NCI-H226 (cell line): ENCODE measurements around the gene KPNA3.
"Not testable (repeated sequence)": the region's sequence is repeated elsewhere in the genome, so short reads cannot be mapped to it uniquely, and the experiment has no call there.

Experiments
- DNase-seq: peaks from one replicate; pipeline ENCODE4 v3.0.0-alpha.2; 2015

The KPNA3 gene

DNA sequence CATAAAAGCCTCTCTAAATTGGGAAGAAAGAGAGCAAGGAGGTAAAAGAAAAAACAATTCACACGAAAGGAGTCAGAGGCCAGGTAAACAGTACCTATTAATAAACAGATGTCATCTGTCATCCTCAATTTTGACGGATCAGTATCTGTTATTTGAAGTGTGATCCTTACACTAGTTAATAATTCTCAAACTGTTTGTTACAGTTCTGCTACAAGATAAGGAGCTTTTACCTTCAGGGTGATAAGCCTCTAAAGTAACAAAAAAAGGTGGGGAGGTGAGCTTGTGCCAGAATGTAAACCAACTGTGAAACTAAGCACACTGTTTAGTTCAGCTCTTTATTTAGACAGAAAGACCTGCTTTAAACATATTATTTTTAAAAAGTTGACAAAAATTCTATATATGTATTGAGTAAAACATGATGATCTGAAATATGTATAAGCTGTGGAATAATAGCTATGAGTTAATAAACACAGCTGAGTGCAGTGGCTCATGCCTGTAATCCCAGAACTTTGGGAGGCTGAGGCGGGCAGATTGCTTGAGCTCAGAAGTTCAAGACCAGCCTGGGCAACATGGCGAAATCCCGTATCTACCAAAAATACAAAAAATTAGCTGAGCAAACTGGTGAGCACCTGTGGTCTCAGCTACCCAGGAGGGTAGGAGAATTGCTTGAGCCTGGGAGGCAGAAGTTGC is 52.8 kb downstream of the KPNA3 start:
- DNase-seq: no peak

GRCh38 chr13:49733181-49733951 is 59.1 kb downstream of the KPNA3 start:
- no peak for DNase-seq

GRCh38 chr13:49731766-49732165 is 60.7 kb downstream of the KPNA3 start:
- no peak for DNase-seq

- no peak for DNase-seq
These were observed 75.9 kb downstream of the KPNA3 start for GRCh38 chr13:49716615-49717014.

DNA sequence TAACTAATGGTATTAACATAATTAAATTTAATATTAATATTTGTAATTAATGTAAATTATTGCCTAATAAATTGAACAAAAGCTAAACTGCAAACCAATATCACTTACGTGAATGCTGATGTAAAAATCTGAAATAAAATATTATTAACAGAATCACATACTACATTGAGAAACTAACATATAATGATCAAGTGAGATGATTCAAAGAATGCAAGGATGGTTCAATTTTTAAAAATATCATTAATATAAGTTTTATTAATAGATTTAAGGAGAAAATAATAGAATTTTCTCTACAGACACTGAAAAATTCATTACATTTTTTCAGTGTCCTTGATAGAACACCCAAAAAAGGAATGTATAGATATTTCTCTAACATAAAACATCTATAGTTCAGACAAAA is 77.7 kb downstream of the KPNA3 start:
- no peak for DNase-seq

- DNase-seq: no peak
These were observed 81.1 kb downstream of the KPNA3 start for GRCh38 chr13:49711218-49711863.

GRCh38 chr13:49704264-49704663 is 88.2 kb downstream of the KPNA3 start:
- DNase-seq: not testable (repeated sequence)

DNA sequence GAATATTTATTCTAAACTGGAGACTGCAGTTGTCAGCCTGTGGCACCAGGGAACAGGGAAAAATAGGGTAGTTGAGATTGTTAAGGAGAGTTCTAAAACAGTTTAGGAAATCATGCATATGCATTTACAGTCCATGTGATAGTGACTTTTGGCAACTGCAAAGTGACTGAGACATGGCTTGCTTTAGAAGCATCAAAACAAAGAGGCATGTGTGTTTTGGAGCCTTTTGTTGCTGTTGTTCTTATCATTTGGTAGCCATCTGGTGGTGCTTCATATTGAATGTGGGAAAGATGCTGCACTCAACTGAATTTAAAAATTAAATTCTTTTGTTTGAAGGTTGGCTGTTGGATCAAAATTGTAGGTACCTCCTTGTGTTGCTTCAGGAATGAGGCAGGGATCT is 91.0 kb downstream of the KPNA3 start:
- no peak for DNase-seq

DNA sequence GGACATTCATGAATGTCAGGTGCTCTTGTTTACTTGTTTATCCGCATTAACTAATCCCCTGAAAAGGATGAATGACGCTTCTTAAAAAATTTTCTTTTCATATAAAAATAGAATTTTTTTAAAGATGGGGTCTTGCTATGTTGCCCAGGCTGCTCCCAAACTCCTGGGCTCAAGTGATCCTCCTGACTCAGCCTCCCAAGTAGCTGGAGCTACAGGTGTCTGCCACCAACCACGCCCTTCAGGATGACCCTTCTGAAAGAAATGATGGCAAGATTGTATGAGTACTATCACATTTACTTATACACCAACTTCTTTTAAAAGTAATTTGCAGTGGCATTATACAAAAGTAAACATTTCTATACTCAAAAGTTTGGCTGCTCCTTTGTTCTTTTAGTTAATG is 95.0 kb downstream of the KPNA3 start:
- DNase-seq: no peak

- DNase-seq: no peak
These were observed 98.0 kb downstream of the KPNA3 start for GRCh38 chr13:49694446-49694845.

- DNase-seq: no peak
These were observed 98.6 kb downstream of the KPNA3 start for GRCh38 chr13:49693877-49694276.

DNA sequence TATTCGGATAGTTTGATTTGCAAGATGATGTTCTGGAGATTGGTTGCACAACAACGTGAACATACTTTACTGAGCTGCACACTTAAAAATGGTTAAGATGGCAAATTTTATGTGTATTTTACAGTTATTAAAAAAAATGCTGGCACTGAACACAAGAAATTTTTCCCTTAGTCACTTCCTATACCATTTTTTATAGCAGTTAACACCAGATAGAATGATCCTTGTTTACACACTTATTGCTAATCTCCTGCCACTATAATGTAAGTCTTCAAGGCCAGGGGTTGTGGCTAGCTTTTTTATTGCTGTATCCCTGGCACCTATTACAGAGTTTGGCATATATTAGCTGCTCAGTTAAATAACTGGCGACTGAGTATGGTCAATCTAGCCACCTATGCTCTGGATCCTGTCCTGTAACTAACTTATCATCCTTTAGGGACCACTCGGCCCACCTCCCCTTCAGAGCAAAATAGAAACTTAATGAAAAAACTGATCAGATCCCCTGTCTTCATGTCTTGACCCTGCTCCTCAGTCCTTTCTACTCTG is 99.2 kb downstream of the KPNA3 start:
- no peak for DNase-seq

GRCh38 chr13:49690995-49691784 is 101.3 kb downstream of the KPNA3 start, which contains the start of gene EBPL:
TSS of gene EBPL (minus strand) at chr13:49691486. CDS start at chr13:49691424, 62 bp downstream.
- DNase-seq: peak; percentile 89

DNA sequence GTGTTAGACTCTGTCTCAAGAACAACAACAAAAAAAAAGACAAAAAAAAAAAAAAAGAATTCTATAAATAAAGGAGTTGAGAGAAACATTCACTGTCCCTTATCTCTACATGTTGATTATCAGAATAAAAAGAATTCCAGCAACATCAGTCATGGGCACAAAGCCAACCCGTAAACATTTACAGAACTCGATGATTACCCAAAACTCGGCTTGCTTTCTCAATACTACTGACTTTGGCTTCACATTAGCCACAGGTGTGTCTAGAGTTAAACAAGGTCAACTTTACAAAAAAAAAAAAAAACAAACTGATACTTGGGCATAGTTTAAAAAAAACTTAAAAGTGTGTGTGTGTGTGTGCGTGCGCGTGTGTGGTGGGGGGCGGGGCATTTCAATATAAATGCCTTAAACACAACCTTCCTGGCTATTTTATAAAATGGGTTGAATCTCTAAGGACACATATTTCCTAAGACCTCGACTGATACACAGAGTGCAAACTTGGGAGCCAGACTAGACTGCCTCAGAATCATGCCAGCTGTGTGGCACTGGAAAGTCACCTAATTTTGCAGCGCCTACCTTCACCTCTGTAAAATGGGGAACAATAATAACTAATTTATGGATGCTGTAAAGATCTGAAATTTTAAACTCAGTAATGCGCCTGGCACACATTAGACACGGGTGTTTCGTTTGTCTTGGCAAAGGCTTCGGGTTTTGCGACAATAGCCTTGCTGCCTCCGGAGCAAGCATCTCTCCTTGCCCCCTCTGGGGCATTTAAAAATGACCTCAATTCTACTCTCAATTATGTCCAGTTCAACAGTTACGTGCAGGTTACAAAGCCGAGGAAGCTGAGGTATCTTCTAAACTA is 102.1 kb downstream of the KPNA3 start:
- DNase-seq: peak; percentile 56

DNA sequence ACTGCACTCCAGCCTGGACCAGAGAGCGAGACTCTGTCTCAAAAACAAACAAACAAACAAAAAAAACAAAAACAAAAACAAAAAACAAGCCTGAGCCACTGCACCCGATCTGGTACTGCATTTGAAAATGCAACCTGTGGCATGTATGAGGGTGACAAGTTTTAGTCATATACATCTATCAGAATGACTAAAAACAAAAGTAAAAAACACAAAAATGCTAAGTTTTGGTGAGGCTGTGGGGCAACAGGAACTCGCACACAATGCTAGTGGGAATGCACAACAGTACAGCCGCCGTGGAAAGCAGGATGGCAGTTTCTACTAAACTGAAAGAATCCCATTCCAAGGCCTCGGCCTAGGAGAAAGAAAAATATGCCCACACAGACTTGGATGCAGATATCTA is 109.0 kb downstream of the KPNA3 start:
- no peak for DNase-seq

DNA sequence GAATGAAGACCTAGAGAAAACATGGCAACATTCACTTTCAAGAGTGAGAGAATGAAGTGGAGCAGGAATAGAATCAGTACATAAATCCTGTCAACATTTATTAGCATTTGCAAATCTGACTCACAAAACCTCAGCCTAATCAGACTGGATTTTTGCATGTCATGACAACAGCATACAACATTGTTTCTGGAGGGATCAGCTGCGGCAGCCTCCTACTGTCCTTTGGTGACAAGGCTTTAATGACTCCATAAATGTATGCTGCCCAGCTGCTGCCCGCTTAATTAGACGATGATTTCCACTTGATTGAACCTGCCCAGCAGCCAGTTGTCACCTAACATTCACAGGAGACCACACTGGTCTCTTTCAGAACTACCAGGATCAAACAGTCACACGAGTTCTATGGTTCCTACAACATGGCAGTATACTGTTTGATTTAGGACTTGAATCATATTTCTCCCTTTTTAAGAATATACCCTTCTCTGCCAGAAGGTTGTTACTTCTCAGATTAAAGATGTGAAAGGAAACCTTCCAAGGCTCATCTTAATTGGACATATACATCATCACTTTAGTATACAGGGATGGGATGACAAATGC is 110.5 kb downstream of the KPNA3 start:
- DNase-seq: no peak

DNA sequence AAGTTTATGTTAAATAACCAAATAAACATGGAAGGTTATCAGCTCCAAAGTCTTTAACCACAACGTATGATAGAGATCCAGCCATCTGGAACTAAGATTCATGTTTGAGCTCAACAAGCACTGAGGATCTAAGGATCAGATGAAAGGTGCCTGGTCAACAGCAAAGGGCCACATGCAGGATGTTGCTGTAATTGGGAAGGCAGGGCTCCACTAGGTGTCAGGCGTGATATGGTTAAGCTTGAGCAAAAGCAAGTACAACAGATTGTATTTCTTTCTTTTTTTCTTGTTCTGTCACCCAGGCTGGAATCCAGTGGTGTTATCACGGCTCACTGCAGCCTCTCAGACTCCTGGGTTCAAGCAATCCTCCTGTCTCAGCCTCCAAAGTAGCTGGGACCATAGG is 113.2 kb downstream of the KPNA3 start:
- DNase-seq: no peak

DNA sequence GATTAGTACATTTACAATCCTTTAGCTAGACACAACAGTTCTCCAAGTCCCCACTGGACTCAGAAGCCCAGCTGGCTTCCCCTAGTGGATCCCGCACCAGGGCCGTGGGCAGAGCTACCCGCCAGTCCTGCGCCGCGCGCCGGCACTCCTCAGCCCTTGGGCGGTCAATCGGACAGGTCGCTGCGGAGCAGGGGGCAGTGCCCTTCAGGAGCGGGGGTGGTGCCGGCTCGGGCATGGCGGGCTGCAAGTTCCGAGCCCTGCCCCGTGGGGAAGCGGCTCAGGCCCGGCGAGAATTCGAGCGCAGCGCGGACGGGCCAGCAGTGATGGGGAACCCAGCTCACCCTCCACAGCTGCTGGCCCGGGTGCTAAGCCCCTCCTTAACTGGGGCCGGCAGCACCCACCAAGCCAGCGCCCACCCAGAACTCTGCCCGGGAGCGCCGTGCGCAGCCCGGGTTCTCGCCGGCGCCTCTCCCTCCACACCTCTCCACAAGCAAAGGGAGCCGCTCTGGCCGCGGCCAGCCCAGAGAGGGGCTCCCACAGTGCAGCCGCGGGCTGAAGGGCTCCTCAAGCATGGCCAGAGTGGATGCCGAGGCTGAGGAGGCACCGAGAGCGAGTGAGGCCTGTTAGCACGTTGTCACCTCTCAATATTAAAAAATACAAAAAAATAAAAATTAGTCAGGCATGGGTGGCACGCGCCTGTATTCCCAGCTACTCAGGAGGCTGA is 114.1 kb downstream of the KPNA3 start:
- no peak for DNase-seq

DNA sequence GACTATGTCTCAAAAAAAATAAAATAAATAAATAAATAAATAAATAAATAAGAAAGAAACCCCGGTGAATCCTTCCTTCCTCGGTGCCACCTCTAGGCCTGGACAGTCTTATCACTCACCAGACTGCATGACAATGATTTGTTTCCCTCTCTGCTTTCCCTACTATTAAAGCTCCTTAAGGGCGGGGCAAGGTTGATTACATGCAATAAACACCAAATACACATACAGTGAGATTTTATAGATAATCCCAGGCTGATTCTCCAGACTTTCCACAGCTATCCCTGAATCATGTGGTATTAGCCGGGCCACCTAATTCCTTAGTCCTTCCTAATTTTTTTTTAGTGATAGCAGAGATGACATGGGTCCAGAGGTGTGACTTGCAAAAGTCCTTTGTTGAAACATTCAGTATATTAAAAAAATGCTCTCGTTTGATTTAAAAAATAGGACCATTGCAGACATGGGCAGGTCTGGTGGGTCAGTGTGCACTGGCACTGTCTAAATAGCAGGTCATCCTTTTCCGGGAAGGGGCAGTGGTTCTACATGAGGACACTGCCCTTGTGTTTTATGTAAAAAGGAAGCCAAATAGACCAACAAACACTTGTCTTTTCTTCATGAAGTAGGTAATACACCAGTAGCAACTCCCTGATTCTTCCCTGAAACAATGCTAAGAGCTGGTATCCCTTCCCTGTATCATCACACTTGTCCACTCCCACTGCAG is 115.7 kb downstream of the KPNA3 start:
- no peak for DNase-seq

DNA sequence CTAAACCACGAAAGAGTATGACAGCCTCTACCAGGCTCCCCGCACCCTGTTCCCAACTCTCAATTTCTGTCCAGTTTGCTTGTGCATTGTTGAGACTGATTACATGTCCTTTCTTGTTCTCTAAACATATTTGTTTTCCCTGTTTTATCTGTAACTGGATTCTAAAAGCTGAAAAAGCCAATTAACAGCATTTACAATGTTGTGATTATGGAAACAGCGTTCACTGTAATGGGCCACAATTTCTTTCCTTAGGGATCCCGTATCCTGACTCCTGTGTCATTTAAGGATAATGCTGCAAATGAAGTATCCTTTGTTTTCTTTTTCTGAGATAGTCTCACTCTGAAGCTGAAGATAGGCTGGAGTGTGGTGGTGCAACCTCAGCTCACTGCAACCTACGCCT is 121.7 kb downstream of the KPNA3 start:
- no peak for DNase-seq
